IPS-11a (cell line): ENCODE data around the gene HOXA13.
A peak's percentile ranks its signal among the peaks of the same experiment; 100 is the strongest.

Experiments used
- H3K4me3 ChIP-seq: one replicate; pipeline ENCODE4 v1.5.1; 2013; ENCODE audit warnings: low read depth, low read length, control low read depth

HOXA13 gene

DNA sequence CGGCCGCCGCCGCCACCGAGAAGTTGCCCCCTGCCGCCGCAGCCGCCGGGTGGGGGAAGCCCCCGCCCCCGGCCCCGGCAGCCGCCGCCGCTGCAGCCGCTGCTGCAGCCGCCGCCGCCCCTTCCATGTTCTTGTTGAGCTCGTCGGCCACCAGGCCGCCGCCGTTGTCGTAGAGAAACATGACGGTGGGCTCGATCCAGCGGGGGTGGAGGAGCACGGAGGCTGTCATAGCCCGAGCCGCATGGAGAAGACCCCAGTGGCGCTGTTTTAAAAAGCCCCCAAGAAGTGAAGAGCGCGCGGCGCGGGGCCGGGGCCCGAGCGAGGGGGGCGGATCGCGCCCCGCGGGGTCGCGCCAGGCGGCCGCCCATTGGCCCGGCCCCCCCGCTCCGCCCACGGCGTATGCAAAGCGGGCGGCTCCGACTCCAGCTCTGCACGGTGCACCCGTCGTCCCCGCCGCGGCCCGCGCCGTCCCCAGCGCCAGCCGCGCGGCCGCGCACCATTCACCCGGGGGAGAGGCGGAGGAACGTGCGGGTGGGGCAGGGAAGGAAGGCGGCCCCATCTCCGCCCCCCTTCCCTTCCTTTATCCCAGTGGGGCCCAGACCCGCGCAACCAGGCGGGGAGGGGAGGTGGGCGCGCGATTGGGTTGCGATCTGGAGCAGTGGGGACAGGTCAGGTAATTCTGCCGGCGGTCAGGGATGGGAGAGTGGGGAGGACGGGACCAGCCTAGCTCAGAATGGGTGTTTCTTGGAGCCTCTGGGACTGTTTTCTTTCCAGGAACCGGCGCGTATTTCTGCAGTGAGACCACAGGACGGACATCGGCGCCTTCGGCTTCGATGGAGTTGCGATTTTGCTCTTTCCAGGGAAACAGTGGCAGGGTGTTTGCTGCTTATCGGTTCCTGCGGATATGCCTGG, at the start of gene HOXA13:
HOXA13 (minus strand) TSS at position 243 of the 912 bp plus-strand sequence; CDS start at position 229, 14 bp downstream.
- H3K4me3 ChIP-seq: no peak within 1 kb of the TSS

DNA sequence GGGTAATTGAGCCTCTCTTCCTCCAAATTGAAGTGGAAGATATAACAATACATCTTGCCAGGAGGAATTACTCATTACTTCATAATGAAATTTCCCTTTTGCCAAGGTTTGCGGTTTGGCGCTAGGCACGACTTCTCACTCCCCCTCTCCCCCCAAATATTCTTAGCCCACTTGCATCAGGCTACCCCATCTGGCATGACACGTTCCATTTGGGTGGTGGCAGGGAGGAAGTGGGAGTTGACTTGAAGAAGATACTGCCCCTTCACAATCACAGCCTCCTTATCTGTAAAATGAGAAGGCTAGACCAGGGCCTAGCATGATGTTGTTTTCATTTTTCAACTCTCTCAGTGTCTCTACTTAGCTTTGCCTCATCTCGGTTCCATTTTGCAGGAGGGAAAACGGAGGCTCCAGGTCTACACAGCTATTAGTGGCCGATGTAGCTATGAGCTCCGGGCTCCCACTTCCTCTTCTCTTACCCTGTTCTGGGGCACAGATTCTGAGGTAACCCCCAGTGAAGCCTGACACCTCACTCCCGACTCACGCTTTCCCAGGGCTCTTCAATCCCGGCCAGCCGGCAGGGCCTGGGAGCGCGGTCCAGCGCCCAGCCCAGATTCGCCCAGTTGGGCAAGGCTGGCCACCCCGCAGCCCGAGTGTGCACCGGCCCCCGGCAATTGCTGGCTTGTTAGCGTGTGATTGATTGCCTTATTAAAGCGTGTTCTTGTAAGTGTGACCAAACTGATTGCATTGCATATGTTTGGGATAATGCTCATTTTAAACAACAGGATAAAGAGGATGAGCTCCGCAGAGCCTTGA, 49.2 kb upstream of the HOXA13 start:
- no peak overlapping the region for H3K4me3 ChIP-seq

DNA sequence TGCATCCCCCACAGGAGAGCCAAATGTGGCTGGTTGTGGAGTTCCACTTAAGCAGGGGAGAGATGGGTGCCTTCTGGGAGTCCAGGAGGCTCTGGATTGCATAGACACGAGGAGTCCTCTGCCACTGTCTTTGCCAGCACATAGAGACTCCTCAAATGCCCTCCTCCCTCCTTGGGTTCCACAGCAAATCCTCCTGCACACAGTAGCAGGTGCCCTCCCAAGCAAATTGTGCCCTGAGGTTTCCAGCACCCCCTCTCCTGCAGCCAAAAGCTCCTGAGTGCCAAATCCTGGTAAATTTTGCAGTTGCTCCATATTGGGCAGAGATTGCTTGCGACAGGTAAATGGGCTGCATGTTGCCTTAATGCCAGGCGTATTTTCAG, 48.5 kb upstream of the HOXA13 start:
- no peak overlapping the region for H3K4me3 ChIP-seq

DNA sequence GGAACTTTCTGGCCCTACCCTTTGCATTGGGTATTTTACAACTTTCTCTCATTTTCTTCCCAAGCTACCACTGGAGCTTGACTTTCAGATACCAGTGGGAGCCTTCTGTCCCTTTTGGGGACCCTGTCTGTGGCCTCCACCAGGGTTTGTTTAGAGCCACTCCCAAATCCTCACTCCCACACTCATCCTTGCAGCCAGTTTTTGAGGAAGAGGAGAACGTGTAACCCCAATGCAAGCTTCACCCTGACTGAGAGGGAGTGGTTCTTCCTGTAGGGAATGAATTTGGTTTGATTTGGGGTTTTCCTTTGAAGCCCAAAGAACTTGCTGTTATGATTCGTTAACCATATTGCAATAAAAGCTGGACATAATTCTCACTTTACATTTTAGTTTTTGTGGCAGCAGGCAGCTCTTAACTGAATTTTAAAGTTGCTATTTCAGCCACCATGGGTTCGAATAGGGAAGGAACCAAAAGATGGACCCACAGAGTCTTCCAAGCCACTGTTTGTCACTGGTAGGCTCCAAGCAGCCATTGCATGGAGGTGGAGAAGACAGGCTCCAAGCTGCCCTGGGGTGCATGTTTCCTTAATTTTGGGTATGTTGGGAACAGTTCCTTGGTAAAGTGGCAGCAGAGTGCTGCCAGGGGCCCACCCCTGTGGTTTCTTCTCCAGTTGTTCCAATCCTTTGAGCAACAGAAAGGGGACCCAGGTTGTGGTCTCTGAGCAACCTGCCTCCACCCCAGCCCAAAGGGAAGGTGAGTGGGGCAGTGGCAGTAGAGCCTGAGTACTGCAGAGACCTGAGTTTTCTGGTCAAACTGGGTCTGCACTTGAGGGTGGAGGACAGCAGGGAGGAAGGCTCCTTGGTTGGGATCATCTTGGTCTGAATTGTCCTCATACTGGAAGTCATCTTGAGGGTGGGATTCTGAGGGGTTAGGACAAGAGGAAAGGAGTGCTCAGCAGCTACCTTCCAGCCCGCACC, 47.8 kb upstream of the HOXA13 start:
- H3K4me3 ChIP-seq: no peak overlapping the region

DNA sequence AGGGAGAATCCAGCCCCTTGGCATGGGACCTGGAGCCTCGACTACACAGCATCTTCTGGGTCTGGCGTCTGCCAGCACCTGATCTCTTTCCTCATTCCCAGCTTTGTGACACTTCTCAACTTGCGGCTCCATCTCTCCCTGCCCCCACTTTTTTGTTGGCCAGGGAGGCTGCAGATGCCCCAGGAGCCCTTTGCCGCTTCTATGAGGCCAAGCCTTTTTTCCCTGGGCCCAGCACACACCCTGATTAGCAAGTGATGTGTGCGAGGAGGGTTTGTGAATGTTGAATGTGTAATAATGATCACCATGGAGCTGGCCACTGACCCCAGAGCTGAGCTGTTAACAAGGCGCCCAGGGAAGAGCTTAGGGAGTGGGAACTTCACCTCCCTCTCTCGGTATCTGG, 47.1 kb upstream of the HOXA13 start:
- no peak overlapping the region for H3K4me3 ChIP-seq

DNA sequence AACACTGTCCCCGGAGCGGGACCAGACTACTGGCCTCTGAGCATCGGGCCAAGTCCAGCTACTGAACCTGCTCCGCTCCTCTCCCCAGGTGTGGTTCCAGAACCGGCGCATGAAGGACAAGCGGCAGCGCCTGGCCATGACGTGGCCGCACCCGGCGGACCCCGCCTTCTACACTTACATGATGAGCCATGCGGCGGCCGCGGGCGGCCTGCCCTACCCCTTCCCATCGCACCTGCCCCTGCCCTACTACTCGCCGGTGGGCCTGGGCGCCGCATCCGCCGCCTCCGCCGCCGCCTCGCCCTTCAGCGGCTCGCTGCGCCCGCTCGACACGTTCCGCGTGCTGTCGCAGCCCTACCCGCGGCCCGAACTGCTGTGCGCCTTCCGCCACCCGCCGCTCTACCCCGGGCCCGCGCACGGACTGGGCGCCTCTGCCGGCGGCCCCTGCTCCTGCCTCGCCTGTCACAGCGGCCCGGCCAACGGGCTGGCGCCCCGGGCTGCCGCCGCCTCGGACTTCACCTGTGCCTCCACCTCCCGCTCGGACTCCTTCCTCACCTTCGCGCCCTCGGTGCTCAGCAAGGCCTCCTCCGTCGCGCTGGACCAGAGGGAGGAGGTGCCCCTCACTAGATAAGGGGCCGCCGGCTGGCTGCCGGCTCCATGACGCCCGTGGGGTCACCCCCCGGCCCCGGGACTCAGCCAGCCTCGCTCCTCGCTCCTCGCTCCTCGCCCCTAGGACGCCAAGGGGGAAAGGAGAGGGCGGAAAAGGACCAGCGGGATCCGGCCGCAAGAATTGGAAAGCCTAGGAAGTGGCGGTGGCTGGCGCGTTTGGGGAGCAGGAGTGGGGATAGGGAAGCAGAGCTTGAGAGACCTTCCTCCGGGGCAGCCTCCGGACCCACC, 46.2 kb upstream of the HOXA13 start:
- H3K4me3 ChIP-seq: peak overlapping the region; percentile 14

DNA sequence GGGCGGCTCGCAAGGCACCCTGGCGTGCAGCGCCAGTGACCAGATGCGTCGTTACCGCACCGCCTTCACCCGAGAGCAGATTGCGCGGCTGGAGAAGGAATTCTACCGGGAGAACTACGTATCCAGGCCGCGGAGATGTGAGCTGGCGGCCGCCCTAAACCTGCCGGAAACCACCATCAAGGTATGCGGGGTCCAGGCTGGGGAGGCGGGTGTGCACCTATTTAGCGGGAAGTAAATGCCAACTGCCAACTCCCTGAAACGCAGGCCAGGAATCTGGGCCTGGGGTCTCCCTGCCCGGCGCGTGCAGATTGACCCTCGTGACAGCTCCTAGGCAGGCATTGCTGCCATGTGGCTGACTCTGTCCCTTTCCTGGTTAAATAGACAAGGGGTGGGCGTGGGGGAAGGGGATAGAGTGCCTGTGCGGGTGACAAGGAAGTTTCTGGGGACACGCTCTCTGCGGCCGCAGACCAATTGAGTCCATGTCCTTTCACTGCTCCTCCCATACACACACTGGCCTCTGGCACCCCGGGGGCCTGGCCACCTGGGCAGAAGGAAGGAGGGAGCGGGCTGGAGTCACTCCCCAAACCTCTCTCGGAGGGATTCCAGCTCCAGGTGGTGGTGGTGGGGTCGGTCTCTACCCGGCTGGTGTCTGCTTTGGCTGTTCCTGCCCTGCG, 45.4 kb upstream of the HOXA13 start:
- H3K4me3 ChIP-seq: peak overlapping the region; percentile 14

DNA sequence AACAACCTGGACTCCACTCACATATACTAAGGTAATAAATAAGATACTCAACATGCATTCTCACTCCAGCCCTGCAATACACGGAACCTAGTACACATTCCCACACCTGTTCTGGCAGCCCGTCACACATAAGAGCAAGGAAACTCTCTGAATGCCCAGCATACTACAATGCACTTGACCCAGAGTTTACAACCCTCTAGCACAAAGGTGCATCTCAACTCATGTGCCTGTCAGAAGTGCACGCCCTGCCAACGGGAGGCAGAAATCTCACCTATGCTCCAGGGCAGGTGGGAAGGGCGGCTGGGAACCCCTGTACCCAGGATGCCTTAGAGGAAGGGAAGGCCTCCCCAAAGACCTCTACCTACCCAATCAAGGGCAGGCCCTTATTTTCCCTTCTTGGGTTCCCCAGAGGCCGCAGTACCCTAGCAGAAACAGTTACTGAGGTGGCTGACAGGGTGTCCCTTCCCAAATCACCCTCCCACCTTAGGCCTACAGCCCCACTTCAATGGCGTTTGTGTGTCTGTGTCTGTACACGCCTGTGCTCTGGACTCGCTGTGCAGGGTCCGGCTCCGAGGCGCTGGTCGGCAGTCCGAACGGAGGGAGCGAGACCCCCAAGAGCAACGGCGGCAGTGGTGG, 44.7 kb upstream of the HOXA13 start:
- no peak overlapping the region for H3K4me3 ChIP-seq

DNA sequence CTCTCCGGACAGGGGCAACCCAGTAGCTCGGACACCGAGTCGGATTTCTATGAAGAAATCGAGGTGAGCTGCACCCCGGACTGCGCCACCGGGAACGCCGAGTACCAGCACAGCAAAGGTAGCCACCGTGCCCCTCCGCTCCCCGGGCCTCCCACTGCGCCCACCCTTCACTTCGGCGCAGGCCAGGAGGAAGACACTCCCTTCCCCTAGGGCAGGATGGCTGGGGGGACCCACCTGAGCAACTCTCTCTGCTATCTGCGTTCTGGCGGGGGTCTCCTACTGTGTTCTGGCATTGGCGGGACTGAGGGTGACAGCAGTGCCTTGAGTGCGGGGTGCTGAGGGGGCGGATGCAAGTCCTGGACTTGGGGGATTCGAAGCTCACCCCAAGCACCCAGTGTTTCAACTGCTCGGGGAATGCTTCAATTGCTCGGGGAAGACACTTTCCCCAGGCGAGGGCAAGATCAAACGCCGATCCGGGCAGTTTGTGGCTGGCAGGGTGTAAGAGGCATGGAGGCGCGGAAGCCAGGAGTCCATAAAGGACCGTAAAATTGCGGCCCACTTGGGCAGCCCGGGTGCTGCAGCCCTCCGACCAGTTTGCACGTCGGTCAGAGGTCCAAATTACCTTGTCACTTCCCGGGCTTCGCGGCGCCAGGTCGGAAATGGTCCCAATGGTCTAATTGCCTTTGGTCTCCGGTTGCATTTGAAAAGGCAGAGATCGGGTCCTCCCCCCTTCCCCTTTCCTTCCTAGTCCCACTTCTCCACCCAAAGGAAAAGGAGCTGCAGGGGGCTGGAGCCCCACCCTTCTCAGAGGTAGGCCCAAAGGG, 43.7 kb upstream of the HOXA13 start:
- no peak overlapping the region for H3K4me3 ChIP-seq

DNA sequence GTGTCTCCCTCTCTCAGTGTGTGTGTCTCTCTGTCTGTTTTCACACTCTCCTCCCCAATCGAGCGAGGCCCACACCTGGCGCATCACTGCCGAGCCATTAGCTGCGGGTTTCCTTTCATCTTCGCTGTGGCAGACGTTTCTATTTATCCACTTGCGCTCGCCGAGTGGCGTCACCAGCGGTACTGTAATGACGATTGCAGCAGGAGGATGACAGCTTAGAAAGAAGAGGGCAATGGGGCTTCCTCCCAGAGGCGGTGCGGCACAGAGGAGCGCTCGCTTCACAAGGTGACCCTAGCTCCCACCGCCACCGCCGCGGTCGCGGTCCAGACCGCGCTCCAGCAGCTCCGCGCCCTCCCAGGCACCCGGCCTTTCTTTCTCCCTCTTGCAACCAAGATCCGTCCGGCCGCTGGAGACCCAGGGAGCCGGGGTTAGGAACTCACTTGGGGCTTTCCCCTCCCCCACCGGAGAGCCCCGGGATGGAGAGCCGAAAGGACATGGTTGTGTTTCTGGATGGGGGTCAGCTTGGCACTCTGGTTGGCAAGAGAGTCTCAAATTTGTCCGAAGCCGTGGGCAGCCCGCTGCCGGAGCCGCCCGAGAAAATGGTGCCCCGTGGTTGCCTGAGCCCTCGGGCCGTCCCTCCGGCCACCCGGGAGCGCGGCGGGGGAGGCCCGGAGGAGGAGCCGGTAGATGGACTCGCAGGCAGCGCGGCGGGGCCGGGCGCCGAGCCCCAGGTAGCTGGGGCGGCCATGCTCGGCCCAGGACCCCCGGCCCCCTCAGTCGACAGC, 42.9 kb upstream of the HOXA13 start, which contains the start of gene EVX1:
EVX1 (plus strand) TSS at position 248 of the 785 bp plus-strand sequence; CDS start at position 477, 229 bp downstream.
- H3K4me3 ChIP-seq: no peak within 1 kb of the TSS

DNA sequence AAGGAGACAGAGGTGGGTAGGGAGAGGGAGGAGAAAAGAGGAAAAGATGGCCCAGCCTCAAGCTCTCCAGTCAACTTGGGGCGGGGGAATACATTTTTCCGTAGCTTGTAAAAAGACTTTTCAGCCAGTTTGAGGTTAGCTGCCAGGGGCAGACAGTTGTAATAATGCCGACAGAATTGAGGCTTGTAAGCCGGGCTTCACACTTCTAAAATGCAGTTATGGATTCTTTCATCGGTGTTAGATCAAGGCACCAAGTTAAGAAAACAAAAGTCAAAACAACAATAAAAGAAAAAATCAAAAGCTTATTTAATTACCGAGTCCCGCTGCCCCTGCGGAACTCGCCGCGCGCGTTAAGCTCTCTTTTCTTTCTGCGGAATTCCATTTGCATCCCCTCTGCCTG, 42.3 kb upstream of the HOXA13 start:
- no peak overlapping the region for H3K4me3 ChIP-seq

DNA sequence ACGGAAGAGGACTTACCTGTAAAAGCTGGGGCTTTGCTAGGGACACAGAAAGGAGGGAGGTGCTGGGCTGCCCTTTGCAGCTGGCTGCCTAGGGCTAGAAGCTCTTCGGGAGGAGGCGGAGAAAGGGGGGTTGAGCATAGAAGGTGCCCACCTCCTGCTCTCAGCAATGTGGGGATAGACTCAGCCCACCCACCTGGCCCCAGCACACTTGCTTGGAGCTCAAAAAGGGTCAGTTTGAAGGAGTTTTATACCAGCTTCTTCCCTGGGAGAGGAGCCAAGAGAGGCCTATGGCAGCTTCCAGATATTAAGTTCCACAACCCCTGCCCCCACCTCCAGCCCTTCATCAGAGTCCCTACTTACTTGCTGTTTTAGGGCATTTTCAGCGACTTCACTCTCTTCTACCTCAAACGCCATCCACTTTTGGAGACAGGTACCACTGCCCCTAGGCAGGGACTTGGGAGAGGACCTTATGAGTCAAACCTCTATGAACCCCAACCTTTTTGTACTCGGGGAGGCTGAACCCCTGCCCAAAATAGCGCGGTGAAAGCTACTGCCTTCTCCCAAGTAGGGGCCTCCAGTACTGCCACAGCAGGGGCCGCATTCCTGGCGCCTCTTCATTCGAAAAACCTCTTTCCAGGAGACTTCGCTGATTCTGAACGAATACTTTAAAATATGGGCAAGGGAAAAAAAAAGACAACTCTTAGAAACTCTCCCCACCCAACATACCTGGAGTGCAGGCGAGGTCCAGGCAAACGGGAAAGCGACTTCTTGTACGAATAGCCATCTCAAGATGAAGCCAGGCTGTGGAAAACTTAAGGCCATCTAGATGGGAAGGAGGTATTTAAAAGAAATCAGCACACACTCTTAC, 41.5 kb upstream of the HOXA13 start:
- no peak overlapping the region for H3K4me3 ChIP-seq

DNA sequence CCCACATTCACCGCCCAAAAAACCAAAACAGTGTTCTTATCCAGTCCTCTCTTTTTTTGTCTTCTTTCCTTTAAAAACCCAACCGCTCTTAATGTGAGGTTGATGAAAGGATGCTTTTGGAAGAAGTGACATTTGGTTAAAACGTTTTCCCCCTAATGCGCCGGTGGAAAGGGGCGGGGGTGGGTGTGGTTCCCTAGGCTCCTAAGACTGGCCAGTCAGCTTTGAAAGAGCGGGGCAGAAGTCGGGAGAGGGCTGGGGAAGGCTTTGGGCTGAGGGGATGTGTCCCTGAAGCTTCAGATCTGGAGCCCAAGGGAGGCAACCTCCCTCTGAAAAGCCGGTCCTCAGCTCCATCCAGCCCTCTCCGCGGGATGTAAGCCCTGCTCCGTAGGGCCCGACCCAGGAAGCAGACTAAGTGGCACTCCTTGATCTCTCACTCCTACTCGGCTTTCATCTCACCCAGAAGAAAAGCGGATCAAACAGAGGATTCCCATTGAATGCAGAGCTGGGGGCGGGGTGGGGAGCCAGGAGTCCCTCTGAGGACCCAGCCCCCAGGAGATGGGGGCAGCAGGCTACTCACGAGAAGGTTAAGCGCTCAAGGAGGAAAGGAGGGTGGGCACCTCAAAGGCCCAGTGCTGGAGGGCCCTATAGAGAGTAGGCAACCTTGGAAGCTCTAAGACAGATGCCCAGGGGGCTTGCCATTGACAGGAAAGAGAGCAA, 40.3 kb upstream of the HOXA13 start:
- no peak overlapping the region for H3K4me3 ChIP-seq

DNA sequence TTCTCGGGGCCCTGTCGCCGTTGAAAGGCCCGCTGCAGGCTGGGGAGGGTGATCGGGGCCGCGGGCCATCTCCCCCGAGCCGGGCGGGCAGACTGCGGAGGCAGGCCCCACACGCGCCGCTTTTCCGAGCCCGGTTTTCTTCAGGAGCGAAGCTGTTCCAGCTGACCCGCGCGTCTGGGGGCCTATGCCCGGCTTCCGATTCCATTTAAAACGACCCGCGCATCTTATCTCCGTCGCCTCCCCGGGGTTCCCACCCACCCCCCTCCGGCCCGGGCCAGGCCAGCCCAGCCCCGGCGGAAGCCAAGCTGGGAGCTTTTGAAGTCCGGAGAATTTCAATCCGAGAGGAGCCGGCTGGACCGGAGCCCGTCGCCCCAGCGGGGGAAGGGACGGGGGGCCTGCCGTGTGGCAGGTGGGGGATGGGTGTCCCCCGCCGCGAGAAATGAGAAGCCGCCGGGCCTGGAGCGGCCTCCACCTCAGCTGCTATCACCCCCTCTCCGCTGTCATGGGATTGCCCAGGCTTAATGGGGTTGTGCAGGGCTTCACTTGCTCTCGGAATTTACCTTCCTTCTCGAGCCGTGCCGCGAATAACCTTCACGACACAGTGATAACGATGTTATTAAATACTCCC, 39.6 kb upstream of the HOXA13 start:
- H3K4me3 ChIP-seq: no peak overlapping the region

DNA sequence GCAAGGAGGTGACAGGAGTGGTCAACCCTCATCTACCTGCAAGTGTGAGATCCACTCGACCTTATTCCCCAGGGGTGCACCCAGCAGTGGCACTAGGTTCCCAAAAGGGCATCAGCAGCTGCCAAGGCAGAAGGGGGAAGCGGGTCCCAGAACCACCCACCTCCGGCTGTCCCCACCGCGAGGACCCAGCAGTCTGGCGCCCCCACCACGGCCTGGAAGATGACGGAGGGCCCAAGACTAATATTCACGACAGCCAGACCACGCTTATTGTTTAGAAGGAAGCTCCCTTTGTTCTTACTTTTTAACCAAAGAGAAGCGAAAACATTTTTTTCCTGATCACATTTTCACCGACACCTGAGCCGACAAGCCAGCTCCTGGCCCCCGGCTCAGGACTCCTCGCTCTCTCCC, 39.1 kb upstream of the HOXA13 start:
- H3K4me3 ChIP-seq: no peak overlapping the region
